Fibroblast of lung (primary cell): ENCODE results near the gene GBP7. TPM values are rescaled to one million over a fixed set of nuclear protein-coding genes. Genes with fewer than 3 reads are reported as not detected.
A peak's percentile ranks its signal among the peaks of the same experiment; 100 is the strongest.

Experiments
- DNase-seq, 2 donors: peaks; one replicate each; pipeline versions ENCODE4 v3.0.0 to v3.0.0-alpha.2; 2010; ENCODE audit warnings: low read depth in 2 of 2
- H2AFZ ChIP-seq: 2 replicates; pipeline ENCODE4 v1.5.1; 2012; ENCODE audit warnings: low read length, control low read depth, inconsistent platforms
- H3K27ac ChIP-seq: 2 replicates; pipeline ENCODE4 v1.5.1; 2011; ENCODE audit warnings: low read length, control low read depth; ENCODE audit not compliant: insufficient read depth
- H3K27me3 ChIP-seq: 2 replicates; pipeline ENCODE4 v1.5.1; 2011; ENCODE audit warnings: mild to moderate bottlenecking, low read length; ENCODE audit not compliant: control insufficient read depth, insufficient read depth
- H3K36me3 ChIP-seq: 2 replicates; pipeline ENCODE4 v1.5.1; 2011; ENCODE audit warnings: low read length; ENCODE audit not compliant: control insufficient read depth, insufficient read depth
- H3K4me1 ChIP-seq: 2 replicates; pipeline ENCODE4 v1.5.1; 2011; ENCODE audit warnings: low read length; ENCODE audit not compliant: control insufficient read depth, insufficient read depth; ENCODE audit errors: extremely low read depth
- H3K4me2 ChIP-seq: 2 replicates; pipeline ENCODE4 v1.5.1; 2011; ENCODE audit warnings: low read length, control low read depth; ENCODE audit not compliant: insufficient read depth; ENCODE audit errors: extremely low read depth
- H3K4me3 ChIP-seq, 4 experiments: fragments of 200-600 bp in 1 of 4; sonication (generic) in 1 of 4; replicated peaks in 1 of 4; 2 replicates each; pipeline ENCODE4 v1.5.1; 2011 to 2016; ENCODE audit warnings: low read length in 4 of 4, low read depth in 3 of 4, mild to moderate bottlenecking in 3 of 4, control low read depth in 2 of 4, inconsistent platforms in 1 of 4, mixed read lengths in 1 of 4; ENCODE audit not compliant: insufficient read depth in 1 of 4; ENCODE audit errors: control extremely low read depth in 1 of 4
- H3K79me2 ChIP-seq: 2 replicates; pipeline ENCODE4 v1.5.1; 2012; ENCODE audit warnings: mild to moderate bottlenecking, low read length, inconsistent platforms; ENCODE audit not compliant: control insufficient read depth, insufficient read depth
- H3K9ac ChIP-seq: 2 replicates; pipeline ENCODE4 v1.5.1; 2011; ENCODE audit warnings: mild to moderate bottlenecking, low read length, control low read depth; ENCODE audit not compliant: insufficient read depth
- H3K9me3 ChIP-seq: 2 replicates; pipeline ENCODE4 v1.5.1; 2012; ENCODE audit warnings: low read depth, low read length; ENCODE audit not compliant: control insufficient read depth, insufficient read depth
- H4K20me1 ChIP-seq: 2 replicates; pipeline ENCODE4 v1.5.1; 2011; ENCODE audit warnings: low read length; ENCODE audit not compliant: control insufficient read depth, insufficient read depth; ENCODE audit errors: extremely low read depth
- CTCF ChIP-seq, 2 donors: IDR thresholded peaks in 1 of 2; conservative IDR thresholded peaks in 1 of 2; 1 replicate in 1 of 2; 2 replicates in 1 of 2; pipeline ENCODE4 v1.5.1; 2011 to 2012; ENCODE audit warnings: low read length in 2 of 2, control low read depth in 1 of 2, inconsistent platforms in 1 of 2, low read depth in 1 of 2, mild to moderate bottlenecking in 1 of 2
- EZH2 ChIP-seq: IDR thresholded peaks from 2 replicates; pipeline ENCODE4 v1.5.1; 2012; ENCODE audit warnings: low read length, control low read depth, mild to moderate bottlenecking; ENCODE audit errors: missing control alignments
- polyA plus RNA-seq, 2 donors: library from polyadenylated mRNA; depleted of rRNA in 1 of 2; stranded (reverse) in 1 of 2; unstranded in 1 of 2; fragments of >200 nt; gene quantifications; 2 replicates each; pipeline ENCODE4 v1.2.1, GENCODE V29; 2011 to 2012; ENCODE audit warnings: missing spikeins in 1 of 2
- total RNA-seq: library from RNA; depleted of rRNA; stranded (reverse); fragments of >200 nt; gene quantifications from 2 replicates; pipeline ENCODE4 v1.2.1, GENCODE V29; 2014

GBP7 gene
- total and polyA plus RNA-seq, 2 donors (not counting 1 experiment from before 2014, with no cell fraction given): not detected

- no peak overlapping the region for H2AFZ ChIP-seq
- H3K9me3 ChIP-seq: no peaks in the 10 kb centered on the region
- H3K4me1 ChIP-seq: no peaks in the 10 kb centered on the region
- DNase-seq: peak in 1 of 2 donors; percentile 6
- H3K4me3 ChIP-seq: no peak overlapping the region
- no peaks in the 10 kb centered on the region for H3K79me2 ChIP-seq
- H3K27ac ChIP-seq: no peak overlapping the region
- H3K9ac ChIP-seq: no peak overlapping the region
- no peaks in the 10 kb centered on the region for H3K36me3 ChIP-seq
- no peak overlapping the region for H3K4me2 ChIP-seq
- no peaks in the 10 kb centered on the region for H3K27me3 ChIP-seq
- H4K20me1 ChIP-seq: no peaks in the 10 kb centered on the region
- TF ChIP-seq CTCF (conservative IDR thresholded peaks at IDR 0.05 in 1 of 2, IDR thresholded peaks at IDR 0.05 in 1 of 2; ENCODE audit: low read depth in 1 of 2, low read length in 2 of 2) (no peak), EZH2 (no peak)
These were observed 27.4 kb upstream of the GBP7 start for GRCh38 chr1:89203166-89203565.

- Histone ChIP-seq H3K27ac (no peak overlapping the region), H3K4me3 (no peak overlapping the region), H3K4me1 (no peaks in the 10 kb centered on the region), H2AFZ (no peak overlapping the region), H3K9ac (no peak overlapping the region), H3K27me3 (no peaks in the 10 kb centered on the region), H3K9me3 (no peaks in the 10 kb centered on the region), H3K36me3 (no peaks in the 10 kb centered on the region), H3K79me2 (no peaks in the 10 kb centered on the region), H4K20me1 (no peaks in the 10 kb centered on the region), H3K4me2 (no peak overlapping the region)
- DNase-seq: no peak
- TF ChIP-seq CTCF (conservative IDR thresholded peaks at IDR 0.05 in 1 of 2, IDR thresholded peaks at IDR 0.05 in 1 of 2; ENCODE audit: low read depth in 1 of 2, low read length in 2 of 2) (no peak), EZH2 (no peak)
These were observed 25.4 kb upstream of the GBP7 start for GRCh38 chr1:89201106-89201794.

GRCh38 chr1:89200663-89201062, 24.9 kb upstream of the GBP7 start:
- Histone ChIP-seq H3K4me3 (no peak overlapping the region), H3K36me3 (no peaks in the 10 kb centered on the region), H4K20me1 (no peaks in the 10 kb centered on the region), H3K27me3 (no peaks in the 10 kb centered on the region), H3K9ac (no peak overlapping the region), H3K79me2 (no peaks in the 10 kb centered on the region), H3K4me1 (no peaks in the 10 kb centered on the region), H3K9me3 (no peaks in the 10 kb centered on the region), H2AFZ (no peak overlapping the region), H3K4me2 (peak overlapping the region; percentile 8), H3K27ac (no peak overlapping the region)
- no peak for DNase-seq
- no peak for TF ChIP-seq CTCF (conservative IDR thresholded peaks at IDR 0.05 in 1 of 2, IDR thresholded peaks at IDR 0.05 in 1 of 2; ENCODE audit: low read depth in 1 of 2, low read length in 2 of 2)
- no peak for TF ChIP-seq EZH2
